Measurements from ENCODE around the gene LAPTM5.

LAPTM5 gene

DNA sequence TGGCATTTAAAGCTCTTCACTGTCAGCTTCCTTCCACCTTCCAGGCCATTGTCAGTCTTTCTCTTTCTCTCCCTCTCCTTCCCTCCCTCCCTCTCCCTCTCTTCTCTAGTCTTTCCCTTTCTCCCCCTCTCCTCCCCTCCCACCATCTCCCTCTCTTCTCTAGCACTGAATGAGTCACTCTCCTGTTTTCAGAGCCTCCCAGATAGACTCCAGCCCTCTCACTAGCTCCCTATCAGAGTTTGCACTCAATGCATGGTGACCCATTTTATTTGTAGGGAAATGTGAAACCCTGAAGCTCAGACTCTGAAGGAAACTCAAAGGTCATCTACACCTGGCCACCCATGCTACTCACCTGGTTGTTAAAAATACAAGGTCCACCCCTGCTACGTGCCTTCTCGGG lies 29.8 kb downstream of the LAPTM5 start:
- DNase-seq: peak in 1 of 2 donors; percentile 13

DNA sequence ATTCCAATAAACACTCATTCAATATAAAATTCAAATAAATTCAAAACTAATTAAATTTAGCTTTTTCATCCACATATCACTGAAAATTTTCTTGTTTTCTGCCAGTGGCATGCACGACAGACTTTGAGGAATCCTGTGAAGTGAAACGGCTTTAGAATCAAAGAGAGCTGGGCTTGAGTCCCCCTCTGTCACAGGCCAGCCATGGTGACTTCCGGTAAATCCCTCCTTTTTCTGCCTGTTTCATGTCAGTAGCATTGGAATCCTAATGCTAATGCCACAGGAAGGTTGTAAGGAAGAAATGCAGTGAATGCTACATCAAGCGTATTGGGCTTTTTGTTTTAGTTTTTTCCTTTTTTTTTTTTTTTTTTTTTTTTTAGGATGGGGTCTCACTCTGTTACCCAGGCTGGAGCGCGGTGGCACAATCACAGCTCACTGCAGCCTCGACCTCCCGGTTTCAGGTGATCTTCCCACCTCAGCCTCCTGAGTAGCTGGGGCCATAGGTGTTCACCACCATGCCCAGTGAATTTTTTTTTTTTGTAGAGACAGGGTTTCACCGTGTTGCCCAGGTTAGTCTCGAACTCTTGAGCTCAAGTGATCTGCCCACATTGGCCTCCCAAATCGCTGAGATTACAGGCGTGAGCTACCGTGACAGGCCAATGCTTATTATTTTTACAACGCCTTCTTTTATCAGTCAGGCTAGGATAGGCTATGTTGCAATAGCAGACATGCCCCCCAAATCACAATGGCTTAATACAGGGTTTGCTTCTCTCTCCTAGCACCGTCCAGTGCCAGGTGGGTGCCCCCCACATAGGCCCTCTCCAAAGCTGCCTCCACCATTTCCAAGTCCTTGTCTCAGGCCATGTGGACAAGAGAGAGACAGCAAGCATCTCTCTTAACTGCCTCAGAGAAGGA lies 30.5 kb downstream of the LAPTM5 start:
- DNase-seq: no peak

DNA sequence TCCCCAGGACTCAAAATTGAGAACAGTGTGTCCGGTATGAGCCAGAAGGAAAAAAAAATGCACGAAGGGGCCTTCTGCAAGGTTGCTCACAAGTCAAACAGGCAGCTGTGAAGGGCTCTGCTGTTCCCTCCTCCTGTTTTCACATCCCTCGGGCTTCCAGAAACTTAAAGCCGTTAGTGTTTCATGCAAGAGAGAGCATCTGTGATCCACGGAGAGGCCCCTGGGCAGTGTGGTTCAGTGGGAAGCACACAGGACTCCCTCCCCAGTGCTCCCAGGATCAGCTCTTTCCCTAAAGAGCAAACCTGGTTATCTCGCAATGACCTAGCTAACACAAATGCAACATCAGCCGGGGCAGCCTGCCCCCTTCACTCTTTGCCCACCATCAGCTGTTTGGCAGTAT lies 31.3 kb downstream of the LAPTM5 start:
- DNase-seq: no peak

DNA sequence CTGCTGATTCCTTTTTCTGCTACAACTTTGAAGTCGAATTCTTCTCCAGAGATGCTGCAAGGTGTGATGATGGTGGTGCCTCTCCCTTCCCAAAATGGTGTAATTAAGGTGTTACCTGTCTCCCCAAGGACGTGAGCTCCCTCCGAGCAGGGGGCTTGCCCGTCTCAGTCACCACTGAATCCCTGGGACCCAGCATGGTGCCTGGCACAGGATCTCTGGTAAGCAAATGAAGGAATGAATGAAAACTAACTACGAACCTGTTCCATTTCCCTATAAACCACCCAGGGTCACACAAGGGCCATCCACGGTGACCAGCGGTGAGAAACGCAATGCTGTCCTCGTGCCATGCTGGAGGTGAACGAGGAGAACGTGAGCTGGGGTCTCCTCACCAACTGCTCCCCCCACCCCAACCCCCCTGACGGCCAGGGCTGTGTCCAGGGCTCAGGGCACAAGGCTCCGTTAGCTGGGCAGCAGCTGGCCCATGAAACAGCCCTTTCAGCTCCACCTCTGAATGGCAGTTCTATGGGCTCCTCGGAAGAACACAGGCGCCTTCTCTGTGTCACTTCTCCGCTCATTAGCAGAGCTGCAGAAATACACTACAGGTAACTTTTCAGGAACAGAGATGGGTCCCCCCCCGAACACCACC lies 32.0 kb downstream of the LAPTM5 start:
- no peak for DNase-seq

DNA sequence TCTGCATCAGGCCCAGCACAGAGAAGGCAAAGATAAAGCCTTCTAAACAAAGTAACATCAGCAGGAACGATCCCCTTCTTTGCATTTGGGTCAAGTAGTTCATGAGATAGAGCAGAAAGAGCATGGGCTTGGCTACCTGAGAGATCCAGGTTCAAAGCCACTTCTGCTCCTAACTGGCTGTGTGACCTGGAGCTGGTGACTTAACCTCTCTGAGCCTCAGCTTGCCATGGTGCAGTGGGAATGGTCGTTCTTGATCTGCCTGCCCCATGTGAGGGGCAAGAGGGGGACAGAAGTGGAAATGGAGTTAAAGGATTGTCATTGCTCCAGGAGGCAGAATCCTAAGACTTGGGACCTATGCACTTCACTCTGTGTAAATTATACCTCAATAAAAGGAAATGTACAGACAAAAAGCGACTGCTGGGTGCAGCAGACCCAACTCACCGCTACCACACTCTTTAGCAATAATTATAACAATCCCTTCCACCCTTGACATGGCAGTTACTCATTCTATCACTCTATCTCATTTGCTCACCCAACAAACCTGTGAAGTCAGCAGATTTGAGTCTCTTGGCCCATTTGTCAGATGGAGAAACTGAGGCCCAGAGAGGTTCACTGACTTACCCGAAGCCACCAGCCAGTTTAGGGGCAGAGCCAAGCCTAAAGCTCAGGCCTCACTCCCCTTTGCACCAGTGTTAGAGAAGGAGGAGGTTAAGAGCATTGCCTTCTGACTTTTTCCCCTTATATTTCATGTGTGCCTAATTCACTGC lies 32.7 kb downstream of the LAPTM5 start:
- DNase-seq: no peak

DNA sequence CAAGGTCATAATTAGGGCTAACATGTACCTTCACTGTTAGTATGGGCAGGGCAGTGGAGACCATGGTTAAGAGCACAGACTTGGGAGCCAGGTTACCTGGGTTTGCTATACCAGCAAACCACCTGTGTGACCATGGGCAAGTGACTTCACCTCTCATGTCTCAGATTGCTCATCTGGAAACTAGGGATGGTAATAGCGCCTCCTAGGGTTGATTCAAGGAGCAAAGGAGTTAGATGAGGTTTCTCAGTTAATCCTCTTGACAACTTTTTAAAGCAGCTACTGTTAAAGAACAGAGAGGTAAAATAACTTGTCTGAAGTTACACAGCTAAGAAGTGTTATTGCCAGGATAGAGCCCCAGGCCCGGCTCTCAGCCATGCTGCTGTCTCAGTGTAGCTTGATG lies 33.4 kb downstream of the LAPTM5 start:
- no peak for DNase-seq

DNA sequence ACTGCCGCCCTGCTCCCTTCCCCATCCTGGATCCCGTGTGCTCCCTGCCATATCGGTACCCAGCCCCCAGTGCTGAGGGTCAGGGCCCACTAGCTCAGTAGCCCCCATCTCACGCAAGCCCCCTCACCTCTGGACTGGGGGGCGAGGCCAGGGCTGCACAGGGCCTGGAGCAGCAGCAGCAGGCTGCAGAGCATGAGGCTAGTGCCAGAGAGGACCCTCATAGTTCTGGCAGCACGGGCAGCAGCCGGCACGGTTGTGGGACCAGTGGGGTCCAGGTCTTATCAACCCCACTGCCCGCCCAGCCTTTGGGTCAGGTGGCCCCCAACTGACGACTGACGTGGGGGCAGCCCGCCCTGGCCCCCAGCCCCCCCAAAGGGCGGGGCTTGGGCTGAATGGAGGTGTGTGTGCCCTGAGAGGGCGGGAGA lies 34.2 kb downstream of the LAPTM5 start, which contains the start of gene MATN1:
TSS of gene MATN1 (minus strand) at position 255 of the 425 bp plus-strand sequence. CDS start at position 221, 34 bp downstream.
- no peak for DNase-seq

DNA sequence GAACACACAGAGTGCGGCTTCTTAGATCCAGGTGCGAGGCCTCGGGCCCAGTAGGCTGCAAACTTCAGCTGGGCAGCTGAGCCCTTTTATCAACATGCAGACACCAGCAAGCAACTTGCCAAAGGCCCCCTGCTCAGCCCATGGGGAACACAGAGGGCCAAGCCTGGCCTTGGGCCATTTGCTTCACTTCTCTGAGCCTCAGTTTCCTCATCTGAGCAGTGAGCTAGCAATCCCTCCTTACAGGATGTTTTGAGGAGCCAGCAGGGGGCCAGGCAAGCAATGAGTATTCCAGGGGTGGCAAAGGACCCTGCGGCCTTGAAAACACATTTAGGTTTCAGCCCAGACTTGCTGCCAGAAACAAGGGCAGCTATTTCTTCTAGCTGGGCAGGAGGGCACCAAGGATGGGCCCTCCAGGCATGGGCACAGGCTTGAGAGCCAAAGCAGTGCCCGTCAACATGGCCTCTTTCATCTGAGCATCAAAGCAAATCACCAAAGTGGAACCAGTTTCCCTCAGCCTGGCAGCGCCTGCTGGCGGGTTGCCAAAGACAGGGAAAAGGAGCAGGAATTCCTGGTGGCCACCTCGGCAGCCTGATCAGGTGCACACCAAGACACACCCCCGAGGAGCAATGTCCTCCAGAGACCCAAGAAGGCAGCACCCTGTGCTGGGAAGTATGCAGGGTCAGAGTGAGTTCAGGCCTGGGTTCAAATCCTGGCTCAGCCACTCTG lies 35.6 kb downstream of the LAPTM5 start:
- no peak for DNase-seq

DNA sequence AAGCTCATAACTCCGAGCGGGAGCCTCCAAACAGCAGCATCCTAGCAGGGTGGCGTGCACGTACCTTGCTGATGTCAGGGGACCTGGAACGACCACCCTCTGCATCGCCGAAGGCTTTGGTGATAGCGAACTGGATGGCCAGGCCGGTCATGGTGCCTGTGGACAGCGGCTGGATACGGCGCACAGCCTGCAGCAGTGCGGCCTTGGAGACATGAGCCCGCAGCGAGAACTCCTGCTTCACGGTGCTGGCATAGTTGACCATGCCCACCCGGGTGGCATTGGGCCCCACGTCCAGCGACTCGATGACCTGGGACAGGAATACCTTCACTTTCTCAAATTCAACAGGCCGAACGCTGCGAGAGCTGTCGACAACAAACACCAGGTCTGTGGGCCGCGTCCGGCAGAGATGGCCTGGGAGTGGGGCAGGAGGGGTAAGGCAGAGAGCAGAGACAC lies 36.2 kb downstream of the LAPTM5 start:
- DNase-seq: no peak

DNA sequence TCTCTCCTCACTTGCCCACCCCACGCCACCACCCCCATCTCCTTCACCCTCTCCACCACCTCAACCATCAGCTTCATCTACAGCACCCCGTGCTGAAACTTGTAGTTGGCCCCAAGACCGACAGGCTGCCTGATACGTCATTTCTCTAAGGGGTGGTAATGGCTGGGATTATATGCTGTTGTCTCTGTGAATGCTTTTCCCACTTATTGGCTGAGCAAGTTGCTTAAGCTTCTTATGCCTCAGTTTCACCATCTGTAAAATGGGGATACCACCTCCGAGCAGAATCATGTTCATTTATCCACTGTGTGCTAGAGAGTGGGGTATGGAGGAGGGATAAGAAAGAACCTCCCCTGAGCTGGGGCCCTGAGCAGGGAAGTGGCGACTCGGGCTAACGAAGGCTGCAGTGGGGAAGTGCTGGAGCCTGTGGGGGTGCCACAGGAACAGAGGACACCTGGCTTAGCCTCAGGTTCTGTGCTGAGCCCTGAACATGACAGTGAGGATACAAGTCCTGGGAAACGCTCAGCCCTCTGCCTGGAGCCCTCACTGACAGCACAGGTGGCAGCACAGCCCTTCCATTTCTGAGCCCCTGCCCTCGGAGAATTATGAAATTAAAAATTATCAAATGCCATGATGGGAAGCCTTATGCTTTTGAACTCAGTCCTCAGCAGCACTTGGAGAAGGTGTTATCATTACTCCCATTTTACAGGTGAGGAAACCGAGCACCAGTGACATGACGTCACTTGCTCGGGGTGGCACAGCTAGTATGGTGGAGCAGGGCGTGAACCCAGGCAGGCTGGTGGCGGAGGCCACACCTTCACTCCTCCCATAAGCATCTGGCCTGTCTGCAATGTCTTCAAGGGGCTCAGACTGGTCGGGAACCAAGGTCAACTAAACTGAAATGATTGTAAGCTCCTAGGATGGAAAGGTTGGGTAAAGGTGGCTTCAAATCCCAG lies 37.0 kb downstream of the LAPTM5 start:
- no peak for DNase-seq

DNA sequence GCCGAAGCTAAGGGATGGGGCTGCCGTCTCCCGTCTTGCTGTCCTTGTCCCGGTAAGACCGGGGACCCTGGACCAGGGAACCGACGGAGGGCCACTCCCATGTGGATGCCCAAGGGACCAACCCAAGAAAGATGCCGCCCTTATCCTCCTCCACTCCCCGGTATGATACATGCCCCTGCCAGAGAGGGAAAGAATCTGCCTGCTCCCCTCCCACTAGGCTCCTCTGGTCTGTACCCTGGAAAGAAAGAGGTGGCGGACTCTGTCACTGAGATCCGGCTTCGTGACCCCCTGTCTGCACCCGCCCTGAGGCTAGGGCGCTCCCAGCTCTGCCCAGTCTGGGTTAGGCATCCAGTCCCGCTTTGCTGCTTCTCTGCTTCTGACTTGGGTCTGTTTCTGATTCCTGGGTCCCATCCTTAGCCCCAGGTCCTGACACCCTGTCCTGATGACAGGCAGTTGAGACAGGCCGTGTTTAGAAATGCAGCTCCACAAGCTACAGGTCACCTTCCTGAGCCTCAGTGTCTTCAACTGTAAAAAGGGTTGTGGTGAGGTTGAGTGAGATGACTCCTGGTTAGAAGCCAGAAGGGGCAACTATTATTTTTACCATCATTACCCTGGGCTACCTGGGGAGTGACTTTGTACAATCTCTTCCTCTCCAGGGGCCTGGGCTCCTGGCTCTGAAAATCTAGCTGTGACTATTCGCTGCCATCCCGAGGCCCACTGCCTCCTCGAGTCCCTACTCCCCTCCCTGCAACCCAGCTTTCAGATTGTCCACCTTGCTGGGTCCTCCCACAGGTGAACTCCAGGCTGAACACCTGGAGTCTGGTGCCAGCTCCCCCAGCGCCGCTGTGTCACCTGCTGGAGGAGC lies 37.9 kb downstream of the LAPTM5 start:
- DNase-seq: no peak

DNA sequence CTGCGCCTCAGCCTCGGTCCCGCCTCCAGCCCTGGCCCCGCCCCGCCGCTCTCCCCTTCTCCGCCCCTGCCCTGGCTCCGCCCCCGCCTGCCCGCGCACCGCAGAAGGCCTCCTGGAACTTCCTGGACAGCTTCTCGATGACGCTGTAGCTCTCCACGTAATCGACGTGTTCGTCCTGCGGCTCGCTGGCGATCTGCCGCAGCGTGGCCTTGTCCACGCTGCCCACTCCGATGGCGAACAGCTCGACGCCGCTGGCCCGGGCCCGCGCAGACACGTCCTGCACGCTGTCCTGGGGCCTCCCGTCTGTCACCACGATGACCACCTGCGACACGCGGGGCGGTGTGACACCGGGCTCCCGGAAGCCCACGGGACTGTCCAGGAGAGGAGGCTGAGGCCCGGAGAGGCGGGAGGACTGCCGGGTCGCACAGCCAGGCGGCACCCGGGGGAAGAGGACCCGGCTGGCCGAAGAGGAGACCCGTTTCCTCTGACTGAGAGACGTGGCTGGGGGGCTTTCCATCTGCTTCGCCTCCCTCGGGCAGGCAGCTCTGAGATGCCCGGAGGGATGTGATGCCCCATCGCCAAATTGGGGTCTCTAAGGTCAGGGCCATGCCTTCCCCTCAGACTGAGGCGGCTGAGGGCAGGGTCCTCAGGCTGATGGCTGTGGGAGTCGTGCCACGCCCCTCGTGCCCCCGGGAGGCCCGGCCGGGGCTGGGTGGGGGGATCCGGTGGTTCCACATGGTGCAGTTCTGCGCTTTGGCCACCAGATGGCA lies 38.8 kb downstream of the LAPTM5 start:
- DNase-seq: peak; percentile 57 to 90

DNA sequence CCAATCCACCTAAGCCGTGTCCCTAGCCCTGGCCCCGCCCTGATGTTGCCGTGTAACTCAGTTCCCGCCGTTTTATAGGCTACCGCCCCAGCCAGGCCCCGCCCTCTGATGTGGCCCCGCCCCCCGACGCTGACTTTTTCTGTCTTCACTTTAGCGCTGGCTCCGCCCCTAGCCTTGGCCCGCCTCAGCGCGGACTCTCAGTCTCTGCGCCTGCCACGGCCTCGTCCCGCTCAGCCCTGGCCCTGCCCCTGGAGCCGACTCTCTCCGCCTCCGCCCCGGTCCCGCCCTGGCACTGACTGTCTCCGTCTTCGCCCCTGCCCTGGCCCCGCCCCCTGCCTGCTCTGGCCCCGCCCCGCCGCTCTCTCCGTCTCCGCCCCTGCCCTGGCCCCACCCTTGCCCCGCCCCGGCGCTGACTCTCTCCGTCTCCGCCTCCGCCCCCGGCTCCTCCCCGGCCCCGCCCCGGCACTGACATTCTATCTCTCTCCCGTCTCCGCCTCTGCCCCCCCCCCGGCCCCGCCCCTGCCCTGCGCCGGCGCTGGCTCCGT lies 39.4 kb downstream of the LAPTM5 start:
- peak; percentile 99 to 100 for DNase-seq

DNA sequence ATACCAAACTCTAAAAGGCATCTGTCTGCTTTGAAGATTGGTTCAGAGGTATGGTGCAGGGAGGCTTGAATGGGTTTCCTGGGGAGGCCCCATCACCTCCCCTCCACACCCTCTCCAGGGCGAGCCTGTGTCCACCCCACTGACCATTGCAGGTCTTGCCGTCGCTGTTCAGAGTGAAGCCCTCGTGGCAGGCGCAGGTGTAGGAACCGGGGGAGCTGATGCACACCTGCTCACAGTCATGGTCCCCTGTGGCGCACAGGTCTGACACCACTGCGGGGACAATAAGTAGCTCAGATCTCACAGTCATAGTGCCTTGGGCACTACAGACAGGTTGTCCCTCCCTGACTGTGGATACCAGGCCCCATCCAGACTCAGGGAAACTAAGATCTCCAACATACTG lies 40.9 kb downstream of the LAPTM5 start:
- no peak for DNase-seq

DNA sequence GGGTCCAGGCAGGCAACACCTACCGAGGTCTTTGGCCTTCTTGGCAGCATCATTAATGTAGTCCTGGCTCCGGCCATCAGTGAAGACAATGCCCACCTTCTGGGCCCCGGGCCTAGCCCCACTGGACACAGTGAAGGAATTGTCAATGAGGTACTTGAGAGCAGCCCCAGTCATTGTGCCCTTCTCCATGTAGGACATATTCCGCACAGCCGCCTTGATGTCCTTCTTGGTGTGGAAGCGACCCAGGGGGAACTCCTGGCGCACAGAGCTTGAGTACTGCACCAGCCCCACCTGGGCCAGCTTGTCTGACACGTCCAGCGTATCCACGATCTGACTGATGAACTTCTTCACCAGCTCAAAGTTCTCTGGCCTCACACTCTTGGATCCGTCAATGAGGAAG lies 41.7 kb downstream of the LAPTM5 start:
- DNase-seq: no peak

DNA sequence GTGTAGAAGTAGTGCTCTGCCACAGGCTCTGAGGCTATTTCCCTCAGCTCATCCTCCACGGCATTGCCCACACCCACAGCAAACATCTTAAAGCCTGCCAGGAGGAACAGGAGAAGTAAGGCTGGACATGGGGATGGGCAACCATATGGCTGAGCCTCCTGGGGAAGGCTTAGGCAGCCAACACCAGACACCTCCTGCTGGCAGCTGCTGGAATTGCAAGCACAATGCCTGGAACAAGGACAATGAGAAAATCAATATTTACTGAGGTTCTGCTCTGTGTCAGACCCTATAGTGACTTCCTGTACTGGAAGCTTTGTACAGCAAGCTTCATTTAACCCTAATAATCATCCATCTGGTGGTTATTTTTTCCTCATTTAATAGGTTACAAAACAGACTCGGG lies 42.4 kb downstream of the LAPTM5 start:
- DNase-seq: no peak

DNA sequence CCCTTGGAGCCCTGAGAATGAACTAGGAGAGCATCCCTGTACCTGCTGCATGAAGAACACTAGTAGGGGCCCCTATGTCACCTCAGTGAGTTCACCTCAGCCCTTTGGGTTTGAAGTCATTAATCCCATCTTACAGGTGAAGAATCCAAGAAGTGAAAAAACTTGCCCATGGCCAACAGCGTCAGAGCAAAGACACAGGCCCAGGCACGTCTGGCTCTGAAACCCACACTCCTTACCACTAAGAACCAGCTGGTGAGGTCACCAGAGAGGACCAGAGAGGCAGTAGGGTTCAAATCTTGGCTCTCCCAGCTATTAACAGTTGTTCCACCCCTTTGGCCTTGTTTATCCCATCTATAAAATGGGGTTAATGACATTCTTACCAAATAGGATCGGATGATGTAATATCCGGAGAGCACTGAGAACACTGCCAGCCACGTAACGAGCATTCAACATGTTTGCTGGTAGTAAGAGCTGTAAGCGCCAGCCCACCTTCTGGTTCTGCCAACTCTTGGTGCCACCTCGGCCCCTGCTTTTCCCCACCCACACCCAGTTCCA lies 43.0 kb downstream of the LAPTM5 start:
- no peak for DNase-seq

DNA sequence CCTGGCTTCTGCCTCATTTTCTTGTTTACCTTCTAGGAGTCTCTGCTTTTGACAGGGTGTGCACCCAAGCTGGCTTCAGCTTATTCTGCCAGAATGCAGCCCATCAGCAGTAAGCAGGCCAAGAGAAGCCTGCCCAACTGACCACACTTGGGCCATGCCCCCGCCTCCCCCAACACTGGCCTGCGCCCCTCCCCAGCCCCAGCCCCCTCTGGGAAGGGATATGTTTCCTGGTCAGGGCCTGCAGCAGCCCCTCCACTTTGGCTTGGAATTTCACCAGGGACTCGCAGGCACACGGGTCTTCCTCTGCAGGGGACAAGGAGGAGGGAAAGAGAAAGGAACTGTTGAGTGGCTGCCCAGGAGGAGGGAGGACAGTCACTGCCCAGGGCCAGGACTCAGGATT lies 43.5 kb downstream of the LAPTM5 start:
- DNase-seq: no peak

DNA sequence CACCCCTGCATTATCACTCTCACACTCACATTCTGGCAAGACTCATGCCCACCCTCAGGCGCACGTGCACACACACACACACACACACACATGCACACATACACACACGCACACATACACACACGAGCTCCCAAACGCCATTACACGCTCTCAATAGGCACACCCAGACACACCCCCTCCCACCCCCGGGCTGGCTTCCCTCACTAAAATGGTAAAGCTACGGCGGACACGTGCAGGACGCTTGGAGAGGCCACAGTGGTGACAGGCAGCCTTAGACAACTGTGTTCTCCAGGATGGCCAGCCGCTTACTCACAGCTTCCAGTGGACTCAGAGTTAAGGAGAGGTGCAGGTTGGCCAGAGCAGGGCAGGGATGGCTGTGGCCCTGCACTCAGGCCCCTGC lies 44.3 kb downstream of the LAPTM5 start:
- no peak for DNase-seq
